GM21576 (cell line): ENCODE data around the gene SECISBP2L.

Source experiments
- ATAC-seq: cut with Tn5 transposase; IDR thresholded peaks from one replicate; pipeline ENCODE4 v1.9.1; 2021; ENCODE audit warnings: mild to moderate bottlenecking, moderate library complexity; ENCODE audit not compliant: unreplicated experiment

SECISBP2L gene

GRCh38 chr15:48966595-48967301 is 79.5 kb downstream of the SECISBP2L start:
- peak; percentile 73 for ATAC-seq

DNA sequence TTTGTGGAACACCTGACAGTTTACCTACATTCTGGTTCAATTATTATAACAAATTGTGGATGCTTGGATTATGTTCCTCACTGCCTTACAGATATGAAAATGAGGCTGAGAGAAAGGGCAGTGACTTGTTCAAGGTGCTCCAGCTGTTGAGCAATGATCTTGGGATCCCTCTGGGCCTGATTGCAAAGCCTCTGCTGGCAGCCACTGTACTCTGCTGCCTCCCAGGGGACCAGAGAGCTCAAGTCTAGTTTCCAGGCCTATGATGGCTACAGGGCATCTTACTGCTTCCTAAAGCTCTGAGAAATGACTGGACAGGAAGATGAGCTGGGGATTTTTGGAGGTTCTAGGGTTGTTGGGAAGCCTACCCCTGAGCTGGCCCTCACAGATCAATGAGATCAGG is 80.3 kb downstream of the SECISBP2L start:
- peak; percentile 65 for ATAC-seq

DNA sequence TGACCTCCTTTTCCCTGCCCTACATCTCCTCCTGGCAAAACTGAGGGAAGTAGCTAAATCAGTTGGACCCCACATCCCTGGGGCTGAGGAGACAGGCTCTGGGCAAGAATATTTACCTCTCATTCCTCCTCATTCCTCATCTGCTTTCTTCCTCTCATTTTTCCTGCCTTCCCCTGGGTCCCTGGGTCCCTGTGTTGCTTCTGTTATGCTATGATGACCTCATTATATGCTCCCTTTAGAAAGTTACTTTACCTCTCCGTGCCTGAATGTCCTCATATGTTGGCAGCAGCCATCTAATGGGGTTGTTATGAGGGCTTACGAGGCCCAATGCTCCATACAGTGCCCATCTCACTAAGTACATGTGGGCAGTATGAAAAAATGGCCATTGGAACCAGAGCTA is 81.3 kb downstream of the SECISBP2L start:
- no peak for ATAC-seq

DNA sequence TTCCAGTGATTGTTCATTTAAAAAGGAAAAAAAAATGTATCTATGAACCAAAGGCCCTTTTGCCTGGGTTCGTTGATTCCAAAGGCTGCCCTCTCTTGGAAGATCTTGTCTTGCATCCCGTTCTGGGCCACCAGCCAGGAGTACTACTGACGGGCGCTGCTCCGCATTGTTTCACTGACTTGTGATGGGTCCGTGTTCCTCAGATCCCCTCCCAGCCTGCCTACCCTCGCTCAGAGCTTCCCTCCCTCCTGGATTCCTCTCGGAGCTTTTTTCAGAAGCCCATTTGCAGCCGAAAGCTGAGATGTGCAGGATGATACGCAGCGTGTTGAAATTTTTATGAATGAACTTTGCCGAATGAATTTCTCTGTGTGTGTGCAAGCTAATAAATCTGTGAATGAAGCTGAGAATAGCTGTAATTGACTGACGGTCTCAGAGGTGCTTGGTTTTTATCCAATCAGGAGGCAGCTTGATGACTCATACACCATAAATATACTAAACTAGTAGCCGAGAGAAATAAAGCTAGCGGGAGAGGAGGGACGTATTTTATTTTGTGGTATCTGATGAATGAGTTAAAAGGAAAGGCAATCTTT is 82.6 kb downstream of the SECISBP2L start, which contains the start of gene SHC4:
SHC4 (minus strand) TSS at position 396 of the 590 bp plus-strand sequence. CDS start 904 bp downstream, outside the sequence.
- peak; percentile 42 for ATAC-seq

- ATAC-seq = no peak
These were observed 83.4 kb downstream of the SECISBP2L start for GRCh38 chr15:48962662-48963523.

DNA sequence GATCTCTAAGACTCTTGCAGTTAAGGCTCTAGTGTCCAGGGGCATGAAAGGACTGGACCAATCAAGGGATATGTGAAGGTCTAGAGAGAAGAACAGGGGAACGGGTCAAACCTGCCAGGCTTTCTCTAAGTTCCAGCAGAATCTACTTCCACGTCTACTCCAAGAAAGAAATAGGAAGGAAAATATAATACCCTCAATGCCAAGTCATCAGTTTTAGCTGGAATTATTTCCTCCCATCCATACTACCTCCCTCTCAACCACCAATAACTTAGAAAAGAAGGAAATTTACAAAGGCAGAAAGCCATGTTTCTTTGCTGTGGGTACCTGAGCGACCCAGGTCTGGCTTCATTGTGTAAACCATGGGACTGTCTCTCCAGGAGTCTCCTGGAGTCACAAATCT is 90.3 kb downstream of the SECISBP2L start:
- no peak for ATAC-seq

- no peak for ATAC-seq
These were observed 90.9 kb downstream of the SECISBP2L start for GRCh38 chr15:48955370-48955769.

- ATAC-seq = no peak
These were observed 91.7 kb downstream of the SECISBP2L start for GRCh38 chr15:48954538-48954937.

- no peak for ATAC-seq
These were observed 99.4 kb downstream of the SECISBP2L start for GRCh38 chr15:48946840-48947187.

GRCh38 chr15:48946074-48946839 is 100.0 kb downstream of the SECISBP2L start:
- no peak for ATAC-seq

DNA sequence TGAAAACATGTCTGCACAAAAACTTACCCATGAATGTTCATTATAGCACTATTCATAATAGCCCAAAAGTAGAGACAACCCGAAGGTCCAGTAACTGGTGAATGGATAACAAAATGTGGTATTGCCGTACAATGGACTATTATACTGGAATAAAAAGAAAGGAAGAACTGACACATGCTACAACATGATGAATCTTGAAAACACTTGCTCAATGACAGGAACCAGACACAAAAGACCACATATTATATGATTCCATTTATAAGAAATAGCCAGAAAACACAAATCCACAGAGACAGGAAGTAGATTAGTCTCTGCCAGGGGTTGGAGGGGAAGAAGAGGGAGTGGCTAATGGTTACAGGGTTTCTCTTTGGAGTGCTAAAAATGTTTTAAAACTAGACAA is 100.9 kb downstream of the SECISBP2L start:
- no peak for ATAC-seq

DNA sequence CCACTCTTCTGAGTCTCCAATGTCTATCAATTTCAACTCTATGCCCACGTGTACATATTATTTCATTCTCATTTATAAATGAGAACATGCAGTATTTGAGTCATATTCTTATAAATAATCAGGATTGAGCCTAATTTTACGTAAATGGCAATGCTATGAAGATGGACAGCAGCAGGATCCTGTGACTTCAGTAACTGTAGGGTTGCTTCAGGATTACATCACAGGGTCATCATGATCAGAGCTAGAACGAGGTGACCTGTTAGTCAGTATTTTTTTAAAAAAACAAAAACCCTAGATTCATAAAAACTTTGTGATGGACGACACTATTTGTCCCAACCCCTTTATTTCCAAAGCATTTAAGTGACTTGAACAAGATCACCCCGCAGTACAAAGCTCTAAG is 104.3 kb downstream of the SECISBP2L start:
- no peak for ATAC-seq

DNA sequence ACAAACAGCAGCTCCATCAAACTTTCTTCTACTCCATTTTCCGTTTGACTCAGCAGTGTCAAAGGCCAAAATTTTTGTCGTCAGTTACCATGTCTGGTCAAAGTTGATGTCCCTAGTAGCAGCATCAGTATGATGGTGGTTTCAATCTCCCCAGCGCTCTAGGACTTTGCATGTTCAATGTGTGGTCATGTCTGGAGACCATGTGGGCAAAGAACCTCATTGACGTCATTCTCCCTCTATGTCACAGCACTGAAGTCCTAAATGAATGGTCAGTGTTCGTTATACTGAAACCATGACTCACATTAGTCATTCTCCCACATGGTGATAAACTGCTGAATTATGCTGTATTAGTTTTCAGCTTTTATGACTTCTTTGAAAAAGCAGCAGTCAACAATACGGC is 105.7 kb downstream of the SECISBP2L start:
- peak; percentile 80 for ATAC-seq

DNA sequence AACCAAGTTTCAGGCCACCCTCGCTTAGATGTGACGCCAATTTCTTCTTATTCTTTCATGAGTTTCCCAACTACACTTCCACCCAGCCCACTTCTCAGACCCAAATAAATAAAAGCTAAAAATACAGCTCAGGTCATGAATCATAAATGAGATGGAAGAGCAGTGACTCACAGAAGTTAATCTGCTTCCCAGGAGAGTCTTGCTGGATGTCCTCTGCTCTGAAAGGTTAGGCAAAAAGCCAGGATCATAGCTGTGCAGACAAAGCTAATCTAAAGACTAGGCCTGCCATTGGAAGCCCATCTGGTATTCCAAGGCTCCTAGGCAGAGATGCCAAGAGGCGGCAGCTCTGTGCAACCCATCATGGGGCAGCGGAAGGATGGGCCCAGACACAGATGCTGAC is 106.6 kb downstream of the SECISBP2L start:
- no peak for ATAC-seq
